Spleen (tissue), 7 donors: ENCODE measurements around the gene ABO.

ENCODE experiments used
- POLR2A ChIP-seq, 3 donors: fragments of 450-650 bp; IDR thresholded peaks; one replicate each; pipeline ENCODE4 v1.5.1; 2017; ENCODE audit warnings: antibody characterized with exemption in 3 of 3, mild to moderate bottlenecking in 1 of 3
- POLR2AphosphoS5 ChIP-seq, 3 donors: sonication (generic); formaldehyde crosslinking; IDR thresholded peaks; one replicate each; pipeline ENCODE4 v1.5.1; 2017; ENCODE audit warnings: antibody characterized with exemption in 3 of 3
- TF ChIP-seq, protein P1 (sequence below), 11 experiments: fragments of 200-600 bp in 7 of 11; fragments of 450-650 bp in 4 of 11; sonication (generic) in 4 of 11; IDR thresholded peaks in 8 of 11; conservative IDR thresholded peaks in 3 of 11; 1 replicate in 7 of 11; 2 replicates in 4 of 11; pipeline versions ENCODE4 v1.4.0 to v1.8.0; 2016 to 2021; ENCODE audit warnings: antibody characterized with exemption in 11 of 11, inconsistent platforms in 4 of 11, mild to moderate bottlenecking in 1 of 11
- donor health status: DM: no; HTN: no; CAD: no; lungs with moderate emphysema.
- donor health status: DM: no; HTN: no; CAD: no.
- donor health status: DM: no; HTN: no; CAD: no.

DNA sequence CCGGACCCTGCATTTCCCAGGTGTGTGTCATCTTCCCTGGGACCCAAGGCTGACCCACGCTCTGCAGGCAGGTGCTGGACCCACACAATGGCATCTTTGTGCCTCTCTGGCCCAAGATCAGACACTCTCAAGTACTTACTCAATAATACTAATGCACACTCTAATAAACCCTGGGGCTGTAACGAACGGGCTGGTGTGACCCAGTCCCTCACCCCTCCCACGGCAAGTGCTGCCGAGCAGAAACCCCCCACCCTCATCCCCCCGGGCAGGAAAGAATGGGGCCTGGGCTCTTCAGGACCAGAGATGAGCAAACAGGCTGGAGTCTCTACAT lies 64.8 kb downstream of the ABO start:
- TF ChIP-seq, protein P1, sequence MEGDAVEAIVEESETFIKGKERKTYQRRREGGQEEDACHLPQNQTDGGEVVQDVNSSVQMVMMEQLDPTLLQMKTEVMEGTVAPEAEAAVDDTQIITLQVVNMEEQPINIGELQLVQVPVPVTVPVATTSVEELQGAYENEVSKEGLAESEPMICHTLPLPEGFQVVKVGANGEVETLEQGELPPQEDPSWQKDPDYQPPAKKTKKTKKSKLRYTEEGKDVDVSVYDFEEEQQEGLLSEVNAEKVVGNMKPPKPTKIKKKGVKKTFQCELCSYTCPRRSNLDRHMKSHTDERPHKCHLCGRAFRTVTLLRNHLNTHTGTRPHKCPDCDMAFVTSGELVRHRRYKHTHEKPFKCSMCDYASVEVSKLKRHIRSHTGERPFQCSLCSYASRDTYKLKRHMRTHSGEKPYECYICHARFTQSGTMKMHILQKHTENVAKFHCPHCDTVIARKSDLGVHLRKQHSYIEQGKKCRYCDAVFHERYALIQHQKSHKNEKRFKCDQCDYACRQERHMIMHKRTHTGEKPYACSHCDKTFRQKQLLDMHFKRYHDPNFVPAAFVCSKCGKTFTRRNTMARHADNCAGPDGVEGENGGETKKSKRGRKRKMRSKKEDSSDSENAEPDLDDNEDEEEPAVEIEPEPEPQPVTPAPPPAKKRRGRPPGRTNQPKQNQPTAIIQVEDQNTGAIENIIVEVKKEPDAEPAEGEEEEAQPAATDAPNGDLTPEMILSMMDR (IDR thresholded peaks at IDR 0.05 in 8 of 11, conservative IDR thresholded peaks at IDR 0.05 in 3 of 11) = no peak
- no peak for TF ChIP-seq POLR2A (IDR thresholded peaks at IDR 0.05)
- TF ChIP-seq POLR2AphosphoS5 (IDR thresholded peaks at IDR 0.05) = no peak
